GM12864 (cell line): Measurements from ENCODE around the gene DAPK3.
"Not testable (repeated sequence)": the region's sequence is repeated elsewhere in the genome, so short reads cannot be mapped to it uniquely, and the experiment has no call there.

Source experiments
- DNase-seq: peaks from one replicate; pipeline ENCODE4 v3.0.0-alpha.2; 2011; ENCODE audit warnings: low read depth
- H3K4me3 ChIP-seq: 2 replicates; pipeline ENCODE4 v1.5.1; 2011; ENCODE audit warnings: mild to moderate bottlenecking, low read depth, low read length, control low read depth
- TF ChIP-seq, protein P1 (sequence below): IDR thresholded peaks from 2 replicates; pipeline ENCODE4 v1.5.1; 2011; ENCODE audit warnings: low read depth, mild to moderate bottlenecking, moderate library complexity, low read length, control low read depth, inconsistent platforms; ENCODE audit errors: missing control alignments

Gene DAPK3

DNA sequence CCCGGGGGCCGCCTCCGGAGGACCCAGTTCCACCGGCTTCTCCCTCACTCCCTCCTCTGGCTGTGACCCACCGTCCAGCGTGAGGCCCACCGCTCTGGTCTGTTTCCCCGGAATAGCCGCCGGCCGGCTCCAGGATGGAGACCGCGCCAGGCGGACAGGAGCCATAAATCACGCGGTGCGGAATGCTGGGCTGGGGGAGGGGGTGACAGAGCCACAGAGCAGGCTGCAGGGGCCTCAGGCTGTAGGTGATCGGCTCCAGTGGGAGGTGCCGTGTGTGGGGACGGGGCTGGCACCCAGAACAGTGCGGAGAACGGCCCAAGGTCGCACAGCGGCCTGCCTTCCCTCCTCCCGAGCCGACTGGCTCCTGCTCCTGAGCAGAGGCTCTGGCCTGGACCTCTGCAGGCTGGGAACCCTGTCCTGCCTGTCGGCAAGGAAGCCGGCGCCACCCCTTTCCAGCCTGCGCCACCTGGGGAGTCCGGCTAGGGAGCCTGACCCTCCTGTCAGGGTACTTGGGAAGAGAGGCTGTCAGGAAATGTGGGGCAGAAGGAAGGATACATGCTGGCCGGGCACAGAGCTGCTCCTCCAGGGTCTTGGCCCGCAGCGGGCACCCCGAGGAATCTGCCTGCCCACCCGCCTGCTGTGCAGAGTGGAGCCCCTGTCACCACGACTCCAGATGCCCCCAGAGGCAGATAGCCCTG lies 45.0 kb upstream of the DAPK3 start:
- no peak overlapping the region for H3K4me3 ChIP-seq
- DNase-seq = no peak
- TF ChIP-seq, protein P1, sequence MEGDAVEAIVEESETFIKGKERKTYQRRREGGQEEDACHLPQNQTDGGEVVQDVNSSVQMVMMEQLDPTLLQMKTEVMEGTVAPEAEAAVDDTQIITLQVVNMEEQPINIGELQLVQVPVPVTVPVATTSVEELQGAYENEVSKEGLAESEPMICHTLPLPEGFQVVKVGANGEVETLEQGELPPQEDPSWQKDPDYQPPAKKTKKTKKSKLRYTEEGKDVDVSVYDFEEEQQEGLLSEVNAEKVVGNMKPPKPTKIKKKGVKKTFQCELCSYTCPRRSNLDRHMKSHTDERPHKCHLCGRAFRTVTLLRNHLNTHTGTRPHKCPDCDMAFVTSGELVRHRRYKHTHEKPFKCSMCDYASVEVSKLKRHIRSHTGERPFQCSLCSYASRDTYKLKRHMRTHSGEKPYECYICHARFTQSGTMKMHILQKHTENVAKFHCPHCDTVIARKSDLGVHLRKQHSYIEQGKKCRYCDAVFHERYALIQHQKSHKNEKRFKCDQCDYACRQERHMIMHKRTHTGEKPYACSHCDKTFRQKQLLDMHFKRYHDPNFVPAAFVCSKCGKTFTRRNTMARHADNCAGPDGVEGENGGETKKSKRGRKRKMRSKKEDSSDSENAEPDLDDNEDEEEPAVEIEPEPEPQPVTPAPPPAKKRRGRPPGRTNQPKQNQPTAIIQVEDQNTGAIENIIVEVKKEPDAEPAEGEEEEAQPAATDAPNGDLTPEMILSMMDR = no peak

DNA sequence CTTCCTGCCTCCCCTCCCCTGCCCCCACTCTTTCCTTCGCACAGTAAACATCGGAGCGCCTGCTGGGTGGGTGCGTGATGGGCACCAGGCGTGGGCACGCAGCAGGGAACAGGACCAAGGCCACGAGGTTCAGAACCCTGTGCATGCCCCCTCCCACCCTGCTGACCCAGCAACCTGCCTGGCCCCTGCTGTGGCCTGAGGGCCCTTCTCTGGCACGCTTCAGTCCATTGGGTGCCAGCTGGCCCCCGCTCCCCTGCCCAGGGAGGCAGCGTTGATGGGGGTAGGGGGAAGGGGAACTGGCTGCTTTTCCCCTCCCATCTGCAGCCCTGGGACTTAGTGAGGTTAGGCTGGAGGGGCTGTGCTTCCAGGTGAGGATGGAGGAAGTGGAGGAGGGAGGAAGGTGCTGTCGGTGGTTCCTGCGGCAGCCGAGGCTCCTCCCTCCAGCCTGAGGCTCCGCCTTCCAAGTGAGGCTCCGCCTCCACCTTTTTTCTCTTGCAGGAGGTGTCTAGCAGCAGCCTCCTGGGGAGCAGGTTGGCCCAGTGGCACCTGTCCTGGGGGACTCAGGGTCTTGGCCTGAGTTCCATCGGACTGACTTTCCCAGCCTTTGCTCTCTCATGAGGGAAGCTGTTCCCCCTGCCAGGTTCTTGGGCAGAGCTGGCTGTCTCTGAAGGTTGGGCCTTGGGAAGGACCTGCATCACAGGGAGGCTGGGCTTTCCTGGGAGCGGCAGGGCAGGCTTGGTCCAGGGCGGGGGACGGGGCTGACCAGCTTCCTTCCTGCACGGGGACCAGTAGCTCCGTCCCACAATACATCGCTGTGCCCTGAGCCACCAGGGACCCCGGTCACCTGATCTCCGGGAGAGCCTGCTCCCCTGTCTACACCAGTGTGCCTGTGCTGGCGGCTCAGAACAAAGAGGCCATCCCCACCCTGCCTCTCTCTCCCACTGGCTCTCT lies 43.9 kb upstream of the DAPK3 start:
- DNase-seq = no peak
- TF ChIP-seq, protein P1 = no peak
- H3K4me3 ChIP-seq = no peak overlapping the region

DNA sequence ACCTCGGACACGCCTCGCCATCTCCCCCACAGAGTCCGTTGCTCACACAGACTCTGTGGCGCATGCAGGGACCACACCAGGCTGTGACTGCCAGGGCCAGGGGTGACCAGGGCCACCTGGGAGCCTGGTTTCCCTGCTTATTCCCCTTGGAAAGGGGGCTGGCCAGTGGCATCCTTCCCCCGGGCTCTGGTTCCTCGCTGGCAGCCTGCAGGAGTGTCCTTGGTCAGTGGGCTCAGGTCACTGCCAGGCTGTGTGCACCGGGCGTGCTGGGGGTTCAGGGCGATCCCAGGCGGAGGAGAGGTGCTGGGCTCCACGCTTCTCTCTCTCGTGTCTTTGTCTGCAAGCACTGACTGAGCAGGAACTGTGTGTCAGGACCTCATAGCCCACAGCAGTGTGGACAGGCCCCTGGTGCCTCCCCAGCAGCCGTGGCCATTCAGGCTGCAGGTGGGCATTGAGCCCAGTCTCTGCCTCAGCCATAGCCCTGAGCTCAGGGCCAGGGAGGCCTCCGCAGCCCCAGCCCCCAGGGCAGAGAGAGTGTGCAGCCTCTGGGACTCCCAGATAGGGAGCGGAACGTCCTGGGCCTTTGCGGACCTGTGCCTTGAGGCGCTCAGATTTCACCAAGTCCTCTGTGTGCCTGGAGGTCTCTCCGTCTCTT lies 43.1 kb upstream of the DAPK3 start:
- H3K4me3 ChIP-seq = no peak overlapping the region
- no peak for DNase-seq
- TF ChIP-seq, protein P1 = no peak

DNA sequence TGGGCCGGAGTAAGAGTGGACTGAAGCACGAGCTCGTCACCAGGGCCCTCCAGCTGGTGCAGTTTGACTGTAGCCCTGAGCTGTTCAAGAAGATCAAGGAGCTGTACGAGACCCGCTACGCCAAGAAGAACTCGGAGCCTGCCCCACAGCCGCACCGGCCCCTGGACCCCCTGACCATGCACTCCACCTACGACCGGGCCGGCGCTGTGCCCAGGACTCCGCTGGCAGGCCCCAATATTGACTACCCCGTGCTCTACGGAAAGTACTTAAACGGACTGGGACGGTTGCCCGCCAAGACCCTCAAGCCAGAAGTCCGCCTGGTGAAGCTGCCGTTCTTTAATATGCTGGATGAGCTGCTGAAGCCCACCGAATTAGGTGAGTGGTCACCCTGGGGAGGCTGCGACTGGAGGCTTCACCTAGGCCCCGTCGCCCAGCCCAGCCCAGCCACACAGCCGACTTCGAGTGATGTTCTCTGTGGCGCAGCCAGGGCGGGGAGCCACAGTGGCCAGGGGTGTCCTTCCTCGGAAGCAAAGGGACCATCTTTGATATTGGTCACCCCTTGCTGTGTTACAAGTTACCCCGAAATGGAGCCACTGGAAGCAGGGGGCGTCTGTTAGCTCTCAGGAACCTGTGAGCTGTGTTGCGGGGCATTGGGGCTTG lies 42.2 kb upstream of the DAPK3 start:
- TF ChIP-seq, protein P1 = no peak
- no peak overlapping the region for H3K4me3 ChIP-seq
- DNase-seq = no peak

DNA sequence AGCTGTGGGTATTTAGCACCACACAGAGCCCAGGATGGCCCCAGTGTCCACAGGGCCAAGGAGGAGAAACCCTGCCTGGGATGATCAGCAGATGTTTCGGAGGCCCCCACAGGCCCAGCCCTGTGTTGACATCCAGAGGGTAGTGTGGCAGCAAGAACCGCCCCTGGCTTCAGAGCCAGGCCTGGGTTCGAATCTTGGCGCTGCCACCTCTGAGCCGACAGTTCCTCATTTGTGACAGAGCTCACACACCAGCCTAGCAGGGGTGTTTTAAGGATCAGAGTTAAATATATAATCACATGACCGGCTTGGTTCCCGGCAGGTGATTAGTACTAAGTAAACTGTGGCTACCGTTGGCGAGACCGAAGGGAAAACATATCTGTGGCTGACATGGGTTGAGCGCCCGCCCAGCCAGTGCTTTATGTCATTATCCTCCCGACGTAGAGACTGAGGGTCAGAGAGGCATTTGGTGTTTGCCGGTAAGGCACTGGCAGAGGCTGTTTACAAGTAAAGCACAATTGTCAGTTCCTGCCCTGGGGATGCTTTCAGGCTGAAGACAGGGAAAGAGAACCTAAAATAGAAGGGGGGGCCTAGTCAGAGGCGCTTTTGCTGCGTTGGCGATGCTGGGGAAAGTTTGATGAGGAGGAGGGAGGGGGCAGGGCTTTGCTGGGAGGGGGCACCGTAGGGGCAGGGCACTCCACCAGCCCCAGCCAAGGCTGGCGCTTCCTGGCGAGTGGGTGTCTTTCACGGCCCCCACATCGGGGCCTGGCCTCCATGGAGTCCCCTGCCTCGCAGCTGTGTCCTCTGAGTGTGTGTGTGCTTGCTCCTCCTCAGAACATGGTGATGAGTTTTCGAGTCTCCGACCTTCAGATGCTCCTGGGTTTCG lies 41.4 kb upstream of the DAPK3 start:
- no peak overlapping the region for H3K4me3 ChIP-seq
- TF ChIP-seq, protein P1 = no peak
- DNase-seq = no peak

DNA sequence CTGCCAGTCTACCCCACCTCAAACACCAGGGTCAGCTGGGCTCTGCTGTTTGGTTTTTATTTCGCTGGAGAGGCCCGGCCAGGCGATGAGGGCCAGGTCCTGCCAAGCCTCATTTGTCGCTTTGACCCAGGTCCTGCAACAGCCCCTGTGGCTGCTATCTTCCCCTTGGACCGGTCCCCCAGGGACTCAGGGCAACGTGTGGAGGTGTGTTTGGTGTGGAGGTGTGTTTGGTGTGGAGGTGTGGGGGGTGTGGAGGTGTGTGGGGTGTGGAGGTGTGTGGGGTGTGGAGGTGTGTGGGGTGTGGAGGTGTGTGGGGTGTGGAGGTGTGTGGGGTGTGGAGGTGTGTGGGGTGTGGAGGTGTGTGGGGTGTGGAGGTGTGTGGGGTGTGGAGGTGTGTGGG lies 40.5 kb upstream of the DAPK3 start:
- H3K4me3 ChIP-seq, DNase-seq: not testable (repeated sequence)
